ENCODE results near the gene ZNF827.

The ZNF827 gene

DNA sequence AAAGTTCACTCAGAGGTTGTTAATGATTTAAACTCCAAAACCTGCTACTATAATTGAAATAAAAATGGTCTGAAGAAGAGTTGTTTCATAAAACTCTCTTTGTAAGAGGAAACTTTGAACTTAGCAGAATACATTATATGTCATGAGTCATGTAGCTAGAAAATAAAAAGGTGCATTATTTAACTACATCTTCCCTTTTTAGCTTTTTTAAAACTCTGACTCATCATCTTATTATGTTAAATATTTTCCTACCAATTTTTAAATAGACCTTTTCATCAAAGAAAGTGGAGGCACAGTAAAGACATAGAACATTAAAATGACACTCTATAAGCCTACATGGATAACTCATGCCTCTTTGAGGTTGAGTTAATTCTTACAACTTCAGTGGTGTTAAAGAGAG is 1.2 kb upstream of the ZNF827 start:
- H3K9ac ChIP-seq (ENCODE audit: low read length), result 0 out of 2 replicates have a peak overlapping the region, but pooled peaks have one; percentile 99

DNA sequence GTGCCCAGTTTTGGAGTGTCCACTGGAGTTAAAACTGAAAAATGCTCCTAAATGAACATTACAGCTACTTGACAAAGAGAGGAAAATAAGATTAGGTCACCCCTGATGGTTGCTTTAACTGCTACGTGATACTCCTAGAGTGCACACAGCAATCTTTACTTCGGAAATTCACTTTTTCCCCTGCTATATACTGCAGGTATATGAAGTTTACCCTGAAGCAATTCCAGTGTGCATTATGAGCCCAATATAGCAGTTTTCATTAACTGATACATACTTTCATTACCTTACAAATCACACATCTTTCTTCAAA is 773 bp upstream of the ZNF827 start:
- H2AFZ ChIP-seq (ENCODE audit: low read depth, low read length, severe bottlenecking), result peak overlapping the region; percentile 37
- H3K9me2 ChIP-seq (replicated peaks; ENCODE audit: insufficient read depth, low read length), result no peaks in the 10 kb centered on the region
- TF ChIP-seq, protein P1, sequence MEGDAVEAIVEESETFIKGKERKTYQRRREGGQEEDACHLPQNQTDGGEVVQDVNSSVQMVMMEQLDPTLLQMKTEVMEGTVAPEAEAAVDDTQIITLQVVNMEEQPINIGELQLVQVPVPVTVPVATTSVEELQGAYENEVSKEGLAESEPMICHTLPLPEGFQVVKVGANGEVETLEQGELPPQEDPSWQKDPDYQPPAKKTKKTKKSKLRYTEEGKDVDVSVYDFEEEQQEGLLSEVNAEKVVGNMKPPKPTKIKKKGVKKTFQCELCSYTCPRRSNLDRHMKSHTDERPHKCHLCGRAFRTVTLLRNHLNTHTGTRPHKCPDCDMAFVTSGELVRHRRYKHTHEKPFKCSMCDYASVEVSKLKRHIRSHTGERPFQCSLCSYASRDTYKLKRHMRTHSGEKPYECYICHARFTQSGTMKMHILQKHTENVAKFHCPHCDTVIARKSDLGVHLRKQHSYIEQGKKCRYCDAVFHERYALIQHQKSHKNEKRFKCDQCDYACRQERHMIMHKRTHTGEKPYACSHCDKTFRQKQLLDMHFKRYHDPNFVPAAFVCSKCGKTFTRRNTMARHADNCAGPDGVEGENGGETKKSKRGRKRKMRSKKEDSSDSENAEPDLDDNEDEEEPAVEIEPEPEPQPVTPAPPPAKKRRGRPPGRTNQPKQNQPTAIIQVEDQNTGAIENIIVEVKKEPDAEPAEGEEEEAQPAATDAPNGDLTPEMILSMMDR (IDR thresholded peaks at IDR 0.05; ENCODE audit: insufficient read depth, low read length, poor library complexity, severe bottlenecking), result no peak
- TF ChIP-seq EZH2phosphoT487 (conservative IDR thresholded peaks at IDR 0.05; ENCODE audit: low read length), result no peak
- no peaks in the 10 kb centered on the region for H4K20me1 ChIP-seq (ENCODE audit: low read depth, low read length)
- H3K27me3 ChIP-seq (ENCODE audit: low read length), result no peaks in the 10 kb centered on the region
- peaks cover 27% of the 10 kb centered on the region for H3F3A ChIP-seq (ENCODE audit: insufficient read depth)
- peak overlapping the region; percentile 82 for H3K4me2 ChIP-seq (ENCODE audit: low read depth, low read length, poor library complexity, severe bottlenecking)
- H3K79me2 ChIP-seq (ENCODE audit: insufficient read depth, low read length), result peaks cover 36% of the 10 kb centered on the region
- H3K9me3 ChIP-seq (ENCODE audit: insufficient read depth, low read length), result no peaks in the 10 kb centered on the region
- peak overlapping the region; percentile 87; the same call in 1 of the 2 replicates for H3K27ac ChIP-seq (ENCODE audit: low read depth, low read length)
- H3K36me3 ChIP-seq (ENCODE audit: low read length), result no peaks in the 10 kb centered on the region
- H3K9ac ChIP-seq (ENCODE audit: low read length), result peak overlapping the region; percentile 99
- H3K4me3 ChIP-seq (ENCODE audit: insufficient read depth, low read length, poor library complexity, severe bottlenecking), result peak overlapping the region; percentile 99

More for the DNA sequence above, 1.2 kb upstream of the ZNF827 start:
- no peaks in the 10 kb centered on the region for H3K9me2 ChIP-seq (replicated peaks; ENCODE audit: insufficient read depth, low read length)
- peaks cover 31% of the 10 kb centered on the region for H3K79me2 ChIP-seq (ENCODE audit: insufficient read depth, low read length)
- H3K4me2 ChIP-seq (ENCODE audit: low read depth, low read length, poor library complexity, severe bottlenecking), result peak overlapping the region; percentile 82
- H3K36me3 ChIP-seq (ENCODE audit: low read length), result no peaks in the 10 kb centered on the region
- no peak overlapping the region; the same call in 1 of the 2 replicates for H3K27ac ChIP-seq (ENCODE audit: low read depth, low read length)
- H2AFZ ChIP-seq (ENCODE audit: low read depth, low read length, severe bottlenecking), result no peak overlapping the region
- no peaks in the 10 kb centered on the region for H3K9me3 ChIP-seq (ENCODE audit: insufficient read depth, low read length)
- no peaks in the 10 kb centered on the region for H4K20me1 ChIP-seq (ENCODE audit: low read depth, low read length)
- H3K27me3 ChIP-seq (ENCODE audit: low read length), result no peaks in the 10 kb centered on the region
- H3F3A ChIP-seq (ENCODE audit: insufficient read depth), result peaks cover 26% of the 10 kb centered on the region
- no peak overlapping the region for H3K4me3 ChIP-seq (ENCODE audit: insufficient read depth, low read length, poor library complexity, severe bottlenecking)
- no peak for TF ChIP-seq EZH2phosphoT487 (conservative IDR thresholded peaks at IDR 0.05; ENCODE audit: low read length)
- TF ChIP-seq, protein P1 (IDR thresholded peaks at IDR 0.05; ENCODE audit: insufficient read depth, low read length, poor library complexity, severe bottlenecking), result no peak

DNA sequence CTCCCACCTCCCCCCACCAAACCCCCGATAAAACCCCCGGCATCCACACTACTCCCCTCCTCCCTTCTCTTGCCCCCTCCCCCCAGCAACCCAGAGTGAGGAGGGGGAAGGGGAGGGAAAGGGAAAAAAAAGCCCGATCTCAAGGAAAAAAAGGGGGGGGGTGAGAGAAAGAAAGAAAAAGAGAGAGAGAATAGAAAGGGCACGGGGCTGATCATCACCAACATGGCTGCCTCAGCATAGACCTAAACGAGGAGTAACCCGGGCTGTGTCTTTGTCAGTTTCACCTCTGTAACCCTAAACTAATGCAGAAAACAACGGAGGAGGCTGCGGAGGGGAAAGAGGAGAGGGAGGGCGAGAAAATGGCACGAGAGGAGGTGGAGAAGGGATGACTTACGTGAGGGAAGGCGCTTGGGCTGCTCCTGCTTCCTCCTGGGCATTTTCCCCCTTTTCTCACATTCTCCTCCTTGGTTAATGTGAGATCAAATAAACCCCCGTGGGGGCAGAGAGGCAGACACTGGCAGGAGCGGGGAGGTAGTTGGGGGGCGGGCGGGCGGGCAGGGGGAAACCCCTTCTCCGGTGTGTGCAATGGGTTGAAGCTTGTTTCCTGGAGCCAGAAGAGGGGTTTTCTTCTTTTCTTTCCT is 532 bp downstream of the ZNF827 start:
- no peaks in the 10 kb centered on the region for H3K9me3 ChIP-seq (ENCODE audit: insufficient read depth, low read length)
- peaks cover 27% of the 10 kb centered on the region for H3F3A ChIP-seq (ENCODE audit: insufficient read depth)
- peak overlapping the region; percentile 99 for H3K9ac ChIP-seq (ENCODE audit: low read length)
- peak overlapping the region; percentile 87 for H3K27ac ChIP-seq (ENCODE audit: low read depth, low read length)
- no peaks in the 10 kb centered on the region for H3K36me3 ChIP-seq (ENCODE audit: low read length)
- H2AFZ ChIP-seq (ENCODE audit: low read depth, low read length, severe bottlenecking), result peak overlapping the region; percentile 75
- H3K9me2 ChIP-seq (replicated peaks; ENCODE audit: insufficient read depth, low read length), result no peaks in the 10 kb centered on the region
- no peaks in the 10 kb centered on the region for H3K27me3 ChIP-seq (ENCODE audit: low read length)
- TF ChIP-seq EZH2phosphoT487 (conservative IDR thresholded peaks at IDR 0.05; ENCODE audit: low read length), result no peak
- TF ChIP-seq, protein P1 (IDR thresholded peaks at IDR 0.05; ENCODE audit: insufficient read depth, low read length, poor library complexity, severe bottlenecking), result no peak
- H3K4me3 ChIP-seq (ENCODE audit: insufficient read depth, low read length, poor library complexity, severe bottlenecking), result peak overlapping the region; percentile 99
- H3K4me2 ChIP-seq (ENCODE audit: low read depth, low read length, poor library complexity, severe bottlenecking), result peak overlapping the region; percentile 82
- peaks cover 49% of the 10 kb centered on the region for H3K79me2 ChIP-seq (ENCODE audit: insufficient read depth, low read length)
- H4K20me1 ChIP-seq (ENCODE audit: low read depth, low read length), result no peaks in the 10 kb centered on the region
